ENCODE measurements around the gene C20orf96. TPM values are rescaled to one million over a fixed set of nuclear protein-coding genes. Genes with fewer than 3 reads are reported as not detected.
"Not testable (repeated sequence)": the region's sequence is repeated elsewhere in the genome, so short reads cannot be mapped to it uniquely, and the experiment has no call there.

The C20orf96 gene
- total RNA-seq, 1 donor from 2014 or later = 5.0 TPM

- no peak for DNase-seq (ENCODE audit: low spot score)
These were observed 52.6 kb downstream of the C20orf96 start for GRCh38 chr20:237929-238328.

DNA sequence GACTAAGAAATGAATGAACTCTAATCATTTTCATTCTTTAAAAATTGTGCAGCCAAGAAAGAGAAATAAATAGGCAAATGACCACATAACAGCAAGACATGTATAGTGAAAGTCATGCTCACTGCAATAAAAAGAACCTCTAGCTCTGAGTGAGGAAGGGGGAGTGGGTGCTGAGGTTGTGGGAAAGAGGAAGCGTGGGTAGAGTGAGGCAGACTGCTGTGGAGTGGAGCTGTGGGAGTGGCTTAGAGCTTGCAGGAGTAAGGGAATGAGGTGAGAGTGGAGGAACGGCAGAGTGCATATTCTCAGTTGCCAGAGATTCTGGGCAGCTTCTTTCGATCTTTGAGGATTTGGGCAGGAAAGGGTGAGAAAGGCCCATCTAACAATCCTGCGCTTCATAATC, 53.1 kb downstream of the C20orf96 start:
- DNase-seq (ENCODE audit: low spot score) = no peak

DNA sequence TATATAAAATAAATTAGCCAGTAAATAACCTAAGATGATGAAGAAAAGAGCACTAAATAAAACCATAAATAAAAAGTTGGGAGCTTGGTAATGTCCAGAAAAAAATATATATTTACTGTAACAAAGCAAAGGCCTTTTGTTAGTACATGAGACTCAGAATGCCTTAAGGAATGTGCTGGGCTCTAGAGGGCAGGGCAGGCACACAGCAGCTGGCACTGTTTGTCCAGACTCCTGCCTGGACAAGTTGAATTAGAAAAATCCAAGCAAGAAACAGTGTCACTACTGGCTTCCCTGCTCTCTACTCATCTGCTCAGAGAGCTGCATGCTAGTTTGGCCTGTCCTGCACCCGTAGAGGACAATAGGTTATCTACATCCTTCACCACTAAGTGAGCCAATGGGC, 54.7 kb downstream of the C20orf96 start:
- DNase-seq (ENCODE audit: low spot score) = no peak

GRCh38 chr20:227439-228105, 63.0 kb downstream of the C20orf96 start:
- no peak for DNase-seq (ENCODE audit: low spot score)

DNA sequence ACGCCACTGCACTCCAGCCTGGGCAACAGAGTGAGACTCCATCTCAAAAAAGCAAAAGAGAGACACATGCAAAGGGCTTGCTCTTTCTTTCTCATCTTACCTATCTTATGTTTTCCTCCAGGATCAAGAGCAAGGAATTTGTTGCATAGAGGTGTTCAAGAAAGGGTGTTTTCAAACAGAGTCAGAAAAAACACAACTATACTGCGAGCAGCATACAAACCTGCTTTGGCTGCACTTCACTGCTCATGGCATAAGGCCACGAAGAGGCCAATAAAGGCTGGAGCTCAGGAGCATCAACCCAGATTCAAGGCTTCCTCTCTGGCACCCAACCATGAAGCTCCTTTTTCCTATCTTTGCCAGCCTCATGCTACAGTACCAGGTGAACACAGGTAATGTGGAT, 63.6 kb downstream of the C20orf96 start, which contains the start of gene DEFB129:
Gene DEFB129 (plus strand): TSS at position 301 of the 400 bp plus-strand sequence. CDS start 31 bp downstream, at position 332.
- no peak for DNase-seq (ENCODE audit: low spot score)

DNA sequence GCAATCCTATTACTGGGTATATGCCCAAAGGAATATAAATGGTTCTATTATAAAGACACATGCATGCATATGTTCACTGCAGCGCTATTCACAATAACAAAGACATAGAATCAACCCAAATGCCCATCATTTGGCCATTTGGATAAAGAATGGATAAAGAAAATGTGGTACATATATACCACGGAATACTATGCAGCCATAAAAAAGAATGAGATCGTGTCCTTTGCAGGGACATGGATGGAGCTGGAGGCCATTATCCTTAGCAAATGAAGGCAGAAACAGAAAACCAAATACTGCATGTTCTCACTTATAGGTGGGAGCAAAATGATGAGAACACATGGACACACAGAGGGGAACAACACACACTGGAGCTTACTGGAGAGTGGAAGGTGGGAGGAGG, 64.7 kb downstream of the C20orf96 start:
- not testable (repeated sequence) for DNase-seq (ENCODE audit: low spot score)

DNA sequence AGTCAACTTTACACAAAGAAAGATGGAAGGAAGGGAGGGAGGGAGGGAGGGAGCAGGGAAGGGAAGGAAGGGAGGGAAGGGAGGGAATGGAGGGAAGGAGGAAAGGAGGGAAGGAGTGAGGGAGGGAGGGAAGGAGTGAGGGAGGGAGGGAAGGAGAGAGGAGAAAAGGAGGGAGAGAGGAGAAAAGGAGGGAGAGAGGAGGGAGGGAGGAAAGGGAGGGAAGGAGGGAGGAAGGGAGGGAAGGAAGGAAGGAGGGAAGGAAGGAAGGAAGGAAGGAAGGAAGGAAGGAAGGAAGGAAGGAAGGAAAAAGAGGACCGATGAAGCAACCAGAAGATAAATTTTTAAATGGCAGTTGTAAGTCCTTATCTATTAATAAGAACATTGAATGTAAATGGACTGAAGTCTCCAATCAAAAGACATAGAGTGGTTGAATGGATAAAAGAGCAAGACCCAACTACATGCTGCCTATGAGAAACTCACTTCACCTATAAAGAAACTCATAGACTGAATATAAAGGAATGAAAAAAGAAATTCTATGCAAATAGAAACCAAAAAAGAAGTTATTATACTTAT, 69.2 kb downstream of the C20orf96 start:
- DNase-seq (ENCODE audit: low spot score) = no peak

Other genes starting within 250 kb of the C20orf96 start
- not detected for gene DEFB125, start 203.1 kb downstream of the C20orf96 start, total RNA-seq
- gene DEFB126, start 148.2 kb downstream of the C20orf96 start, total RNA-seq = not detected
- gene DEFB127, start 133.3 kb downstream of the C20orf96 start, total RNA-seq = not detected
- not detected for gene DEFB128, start 101.0 kb downstream of the C20orf96 start, total RNA-seq
- gene DEFB129, start 63.5 kb downstream of the C20orf96 start, total RNA-seq = not detected
- gene DEFB132, start 33.0 kb downstream of the C20orf96 start, total RNA-seq = 1.5 TPM
- 9.1 TPM for gene ZCCHC3, start 6.8 kb upstream of the C20orf96 start, total RNA-seq
- 8.5 TPM for gene SOX12, start 34.8 kb upstream of the C20orf96 start, total RNA-seq
- gene NRSN2, start 56.4 kb upstream of the C20orf96 start, total RNA-seq = 21.3 TPM
- 9.4 TPM for gene TRIB3, start 90.0 kb upstream of the C20orf96 start, total RNA-seq
- gene RBCK1, start 117.5 kb upstream of the C20orf96 start, total RNA-seq = 60.1 TPM
- gene TBC1D20, start 171.8 kb upstream of the C20orf96 start, total RNA-seq = 47.0 TPM